GM12878 (cell line): Measurements from ENCODE around the gene RNASEH2A. TPM values are rescaled to one million over a fixed set of nuclear protein-coding genes. Genes with fewer than 3 reads are reported as not detected.

ENCODE experiments used
- BHLHE40 ChIP-seq, 2 experiments: fragments of 450-650 bp in 1 of 2; IDR thresholded peaks; 2 replicates each; pipeline ENCODE4 v1.6.1; 2011 to 2017; ENCODE audit warnings: low read depth in 2 of 2, borderline replicate concordance in 1 of 2, improper control_type of control experiment in 1 of 2, low read length in 1 of 2, mild to moderate bottlenecking in 1 of 2
- CHD2 ChIP-seq: IDR thresholded peaks from 2 replicates; pipeline ENCODE4 v1.6.1; 2011; ENCODE audit warnings: low read depth, low read length, improper control_type of control experiment, borderline replicate concordance
- CREM ChIP-seq: IDR thresholded peaks from 2 replicates; pipeline ENCODE4 v1.6.1; 2014; ENCODE audit warnings: antibody characterized with exemption, low read depth
- MYB ChIP-seq: fragments of 150-350 bp; IDR thresholded peaks from 2 replicates; pipeline ENCODE4 v1.6.1; 2014; ENCODE audit warnings: mild to moderate bottlenecking, low read depth, low read length, borderline replicate concordance
- POLR2AphosphoS5 ChIP-seq: IDR thresholded peaks from 2 replicates; pipeline ENCODE4 v1.6.1; 2011; ENCODE audit warnings: mild to moderate bottlenecking, low read length, inconsistent platforms
- SMARCA5 ChIP-seq: fragments of 450-650 bp; IDR thresholded peaks from 2 replicates; pipeline ENCODE4 v1.6.1; 2017; ENCODE audit warnings: mild to moderate bottlenecking
- SMC3 ChIP-seq: IDR thresholded peaks from 2 replicates; pipeline ENCODE4 v1.6.1; 2011; ENCODE audit warnings: low read length, improper control_type of control experiment, borderline replicate concordance
- SUPT20H ChIP-seq: IDR thresholded peaks from 2 replicates; pipeline ENCODE4 v1.6.1; 2011; ENCODE audit warnings: low read depth, mild to moderate bottlenecking, low read length, moderate library complexity, borderline replicate concordance; ENCODE audit not compliant: control insufficient read depth
- YY1 ChIP-seq: IDR thresholded peaks from 2 replicates; pipeline ENCODE4 v1.6.1; 2011; ENCODE audit warnings: low read depth, mild to moderate bottlenecking, low read length
- polyA plus RNA-seq, 11 experiments: library from polyadenylated mRNA; depleted of rRNA in 4 of 11; unstranded in 6 of 11; stranded (reverse) in 5 of 11; fragments of >200 nt; fragmentation: Nextera tagmentation in 4 of 11; fragmentation: Illumina TruSeq in 1 of 11; extraction: Ambion mirVana in 4 of 11; extraction: Trizol in 1 of 11; gene quantifications; 1 replicate in 1 of 11; 2 replicates in 10 of 11; pipeline versions ENCODE4 v1.2.1 to v1.2.3, GENCODE V29; 2011 to 2016; ENCODE audit warnings: inconsistent platforms in 2 of 11, missing spikeins in 2 of 11, low read depth in 1 of 11
- total RNA-seq, 4 experiments: library from RNA; depleted of rRNA in 3 of 4; stranded (reverse); fragments of >200 nt in 3 of 4; fragmentation: Illumina TruSeq in 1 of 4; extraction: Trizol in 1 of 4; gene quantifications; 2 replicates each; pipeline versions ENCODE4 v1.2.1 to v1.2.3, GENCODE V29; 2013 to 2021
- TF ChIP-seq, protein P1 (sequence below): fragments of 450-650 bp; formaldehyde crosslinking; IDR thresholded peaks from 2 replicates; pipeline ENCODE4 v1.4.0; 2020; ENCODE audit warnings: mild to moderate bottlenecking, moderate library complexity
- TF ChIP-seq, protein P2 (sequence below): IDR thresholded peaks from 2 replicates; pipeline ENCODE4 v1.6.1; 2012; ENCODE audit warnings: improper control_type of control experiment, low read depth, low read length; ENCODE audit not compliant: insufficient replicate concordance
- TF ChIP-seq, protein P3 (sequence below): fragments of 450-650 bp; formaldehyde crosslinking; IDR thresholded peaks from 2 replicates; pipeline ENCODE4 v1.5.0; 2022; ENCODE audit warnings: mild to moderate bottlenecking, missing genetic modification characterization
- TF ChIP-seq, protein P4 (sequence below): fragments of 450-650 bp; formaldehyde crosslinking; IDR thresholded peaks from 2 replicates; pipeline ENCODE4 v1.4.0; 2022; ENCODE audit warnings: mild to moderate bottlenecking, moderate library complexity

The RNASEH2A gene
- total and polyA plus RNA-seq, 10 of the 15 experiments (the other 5 are each of a cell fraction or from before 2014, with no cell fraction given): 17.4 to 103 (median 40.4) TPM

DNA sequence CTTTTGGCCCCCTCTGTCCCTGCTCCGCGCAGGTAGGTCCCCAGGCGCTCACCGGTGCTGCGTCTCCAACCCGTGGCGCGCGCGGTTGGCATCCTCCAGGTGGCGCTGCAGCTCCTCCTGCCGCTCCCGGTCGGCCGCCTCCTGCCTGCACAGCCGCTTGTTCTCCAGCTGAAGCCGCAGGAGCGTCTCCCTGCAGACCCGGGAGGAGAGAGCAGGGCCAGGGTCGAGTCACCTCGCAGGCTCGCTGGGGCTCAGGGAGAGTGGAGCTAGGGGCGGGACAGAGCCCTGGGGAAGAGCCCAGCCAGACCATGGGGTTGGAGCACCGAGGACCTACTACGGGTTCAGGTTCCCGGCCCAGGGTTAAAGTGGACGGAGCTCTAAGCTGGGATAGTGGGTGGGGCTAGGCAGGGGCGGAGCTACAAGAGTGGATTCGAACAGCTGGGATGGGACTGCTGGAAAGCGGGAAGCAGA is 40.3 kb upstream of the RNASEH2A start (continued):
- peak; percentile 91 for TF ChIP-seq SMC3
- TF ChIP-seq CREM: no peak
- TF ChIP-seq, protein P1, sequence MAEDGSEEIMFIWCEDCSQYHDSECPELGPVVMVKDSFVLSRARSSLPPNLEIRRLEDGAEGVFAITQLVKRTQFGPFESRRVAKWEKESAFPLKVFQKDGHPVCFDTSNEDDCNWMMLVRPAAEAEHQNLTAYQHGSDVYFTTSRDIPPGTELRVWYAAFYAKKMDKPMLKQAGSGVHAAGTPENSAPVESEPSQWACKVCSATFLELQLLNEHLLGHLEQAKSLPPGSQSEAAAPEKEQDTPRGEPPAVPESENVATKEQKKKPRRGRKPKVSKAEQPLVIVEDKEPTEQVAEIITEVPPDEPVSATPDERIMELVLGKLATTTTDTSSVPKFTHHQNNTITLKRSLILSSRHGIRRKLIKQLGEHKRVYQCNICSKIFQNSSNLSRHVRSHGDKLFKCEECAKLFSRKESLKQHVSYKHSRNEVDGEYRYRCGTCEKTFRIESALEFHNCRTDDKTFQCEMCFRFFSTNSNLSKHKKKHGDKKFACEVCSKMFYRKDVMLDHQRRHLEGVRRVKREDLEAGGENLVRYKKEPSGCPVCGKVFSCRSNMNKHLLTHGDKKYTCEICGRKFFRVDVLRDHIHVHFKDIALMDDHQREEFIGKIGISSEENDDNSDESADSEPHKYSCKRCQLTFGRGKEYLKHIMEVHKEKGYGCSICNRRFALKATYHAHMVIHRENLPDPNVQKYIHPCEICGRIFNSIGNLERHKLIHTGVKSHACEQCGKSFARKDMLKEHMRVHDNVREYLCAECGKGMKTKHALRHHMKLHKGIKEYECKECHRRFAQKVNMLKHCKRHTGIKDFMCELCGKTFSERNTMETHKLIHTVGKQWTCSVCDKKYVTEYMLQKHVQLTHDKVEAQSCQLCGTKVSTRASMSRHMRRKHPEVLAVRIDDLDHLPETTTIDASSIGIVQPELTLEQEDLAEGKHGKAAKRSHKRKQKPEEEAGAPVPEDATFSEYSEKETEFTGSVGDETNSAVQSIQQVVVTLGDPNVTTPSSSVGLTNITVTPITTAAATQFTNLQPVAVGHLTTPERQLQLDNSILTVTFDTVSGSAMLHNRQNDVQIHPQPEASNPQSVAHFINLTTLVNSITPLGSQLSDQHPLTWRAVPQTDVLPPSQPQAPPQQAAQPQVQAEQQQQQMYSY (CRISPR knock-in tag): no peak
- no peak for TF ChIP-seq MYB
- peak; percentile 39; the same call in 1 of the 2 replicates for TF ChIP-seq SMARCA5
- TF ChIP-seq, protein P2, sequence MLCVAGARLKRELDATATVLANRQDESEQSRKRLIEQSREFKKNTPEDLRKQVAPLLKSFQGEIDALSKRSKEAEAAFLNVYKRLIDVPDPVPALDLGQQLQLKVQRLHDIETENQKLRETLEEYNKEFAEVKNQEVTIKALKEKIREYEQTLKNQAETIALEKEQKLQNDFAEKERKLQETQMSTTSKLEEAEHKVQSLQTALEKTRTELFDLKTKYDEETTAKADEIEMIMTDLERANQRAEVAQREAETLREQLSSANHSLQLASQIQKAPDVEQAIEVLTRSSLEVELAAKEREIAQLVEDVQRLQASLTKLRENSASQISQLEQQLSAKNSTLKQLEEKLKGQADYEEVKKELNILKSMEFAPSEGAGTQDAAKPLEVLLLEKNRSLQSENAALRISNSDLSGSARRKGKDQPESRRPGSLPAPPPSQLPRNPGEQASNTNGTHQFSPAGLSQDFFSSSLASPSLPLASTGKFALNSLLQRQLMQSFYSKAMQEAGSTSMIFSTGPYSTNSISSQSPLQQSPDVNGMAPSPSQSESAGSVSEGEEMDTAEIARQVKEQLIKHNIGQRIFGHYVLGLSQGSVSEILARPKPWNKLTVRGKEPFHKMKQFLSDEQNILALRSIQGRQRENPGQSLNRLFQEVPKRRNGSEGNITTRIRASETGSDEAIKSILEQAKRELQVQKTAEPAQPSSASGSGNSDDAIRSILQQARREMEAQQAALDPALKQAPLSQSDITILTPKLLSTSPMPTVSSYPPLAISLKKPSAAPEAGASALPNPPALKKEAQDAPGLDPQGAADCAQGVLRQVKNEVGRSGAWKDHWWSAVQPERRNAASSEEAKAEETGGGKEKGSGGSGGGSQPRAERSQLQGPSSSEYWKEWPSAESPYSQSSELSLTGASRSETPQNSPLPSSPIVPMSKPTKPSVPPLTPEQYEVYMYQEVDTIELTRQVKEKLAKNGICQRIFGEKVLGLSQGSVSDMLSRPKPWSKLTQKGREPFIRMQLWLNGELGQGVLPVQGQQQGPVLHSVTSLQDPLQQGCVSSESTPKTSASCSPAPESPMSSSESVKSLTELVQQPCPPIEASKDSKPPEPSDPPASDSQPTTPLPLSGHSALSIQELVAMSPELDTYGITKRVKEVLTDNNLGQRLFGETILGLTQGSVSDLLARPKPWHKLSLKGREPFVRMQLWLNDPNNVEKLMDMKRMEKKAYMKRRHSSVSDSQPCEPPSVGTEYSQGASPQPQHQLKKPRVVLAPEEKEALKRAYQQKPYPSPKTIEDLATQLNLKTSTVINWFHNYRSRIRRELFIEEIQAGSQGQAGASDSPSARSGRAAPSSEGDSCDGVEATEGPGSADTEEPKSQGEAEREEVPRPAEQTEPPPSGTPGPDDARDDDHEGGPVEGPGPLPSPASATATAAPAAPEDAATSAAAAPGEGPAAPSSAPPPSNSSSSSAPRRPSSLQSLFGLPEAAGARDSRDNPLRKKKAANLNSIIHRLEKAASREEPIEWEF: no peak
- TF ChIP-seq, protein P3, sequence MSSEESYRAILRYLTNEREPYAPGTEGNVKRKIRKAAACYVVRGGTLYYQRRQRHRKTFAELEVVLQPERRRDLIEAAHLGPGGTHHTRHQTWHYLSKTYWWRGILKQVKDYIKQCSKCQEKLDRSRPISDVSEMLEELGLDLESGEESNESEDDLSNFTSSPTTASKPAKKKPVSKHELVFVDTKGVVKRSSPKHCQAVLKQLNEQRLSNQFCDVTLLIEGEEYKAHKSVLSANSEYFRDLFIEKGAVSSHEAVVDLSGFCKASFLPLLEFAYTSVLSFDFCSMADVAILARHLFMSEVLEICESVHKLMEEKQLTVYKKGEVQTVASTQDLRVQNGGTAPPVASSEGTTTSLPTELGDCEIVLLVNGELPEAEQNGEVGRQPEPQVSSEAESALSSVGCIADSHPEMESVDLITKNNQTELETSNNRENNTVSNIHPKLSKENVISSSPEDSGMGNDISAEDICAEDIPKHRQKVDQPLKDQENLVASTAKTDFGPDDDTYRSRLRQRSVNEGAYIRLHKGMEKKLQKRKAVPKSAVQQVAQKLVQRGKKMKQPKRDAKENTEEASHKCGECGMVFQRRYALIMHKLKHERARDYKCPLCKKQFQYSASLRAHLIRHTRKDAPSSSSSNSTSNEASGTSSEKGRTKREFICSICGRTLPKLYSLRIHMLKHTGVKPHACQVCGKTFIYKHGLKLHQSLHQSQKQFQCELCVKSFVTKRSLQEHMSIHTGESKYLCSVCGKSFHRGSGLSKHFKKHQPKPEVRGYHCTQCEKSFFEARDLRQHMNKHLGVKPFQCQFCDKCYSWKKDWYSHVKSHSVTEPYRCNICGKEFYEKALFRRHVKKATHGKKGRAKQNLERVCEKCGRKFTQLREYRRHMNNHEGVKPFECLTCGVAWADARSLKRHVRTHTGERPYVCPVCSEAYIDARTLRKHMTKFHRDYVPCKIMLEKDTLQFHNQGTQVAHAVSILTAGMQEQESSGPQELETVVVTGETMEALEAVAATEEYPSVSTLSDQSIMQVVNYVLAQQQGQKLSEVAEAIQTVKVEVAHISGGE (CRISPR knock-in tag): no peak
- no peak for TF ChIP-seq POLR2AphosphoS5
- TF ChIP-seq CHD2: 0 out of 2 replicates have a peak, but pooled peaks have one; percentile 37
- TF ChIP-seq SUPT20H: no peak
- TF ChIP-seq BHLHE40 (IDR thresholded peaks at IDR 0.05; ENCODE audit: borderline replicate concordance in 1 of 2, low read depth in 2 of 2, low read length in 1 of 2): peak; percentile 28 to 47; a peak in 2 of 4 replicates
- peak; percentile 72 for TF ChIP-seq YY1
- TF ChIP-seq, protein P4, sequence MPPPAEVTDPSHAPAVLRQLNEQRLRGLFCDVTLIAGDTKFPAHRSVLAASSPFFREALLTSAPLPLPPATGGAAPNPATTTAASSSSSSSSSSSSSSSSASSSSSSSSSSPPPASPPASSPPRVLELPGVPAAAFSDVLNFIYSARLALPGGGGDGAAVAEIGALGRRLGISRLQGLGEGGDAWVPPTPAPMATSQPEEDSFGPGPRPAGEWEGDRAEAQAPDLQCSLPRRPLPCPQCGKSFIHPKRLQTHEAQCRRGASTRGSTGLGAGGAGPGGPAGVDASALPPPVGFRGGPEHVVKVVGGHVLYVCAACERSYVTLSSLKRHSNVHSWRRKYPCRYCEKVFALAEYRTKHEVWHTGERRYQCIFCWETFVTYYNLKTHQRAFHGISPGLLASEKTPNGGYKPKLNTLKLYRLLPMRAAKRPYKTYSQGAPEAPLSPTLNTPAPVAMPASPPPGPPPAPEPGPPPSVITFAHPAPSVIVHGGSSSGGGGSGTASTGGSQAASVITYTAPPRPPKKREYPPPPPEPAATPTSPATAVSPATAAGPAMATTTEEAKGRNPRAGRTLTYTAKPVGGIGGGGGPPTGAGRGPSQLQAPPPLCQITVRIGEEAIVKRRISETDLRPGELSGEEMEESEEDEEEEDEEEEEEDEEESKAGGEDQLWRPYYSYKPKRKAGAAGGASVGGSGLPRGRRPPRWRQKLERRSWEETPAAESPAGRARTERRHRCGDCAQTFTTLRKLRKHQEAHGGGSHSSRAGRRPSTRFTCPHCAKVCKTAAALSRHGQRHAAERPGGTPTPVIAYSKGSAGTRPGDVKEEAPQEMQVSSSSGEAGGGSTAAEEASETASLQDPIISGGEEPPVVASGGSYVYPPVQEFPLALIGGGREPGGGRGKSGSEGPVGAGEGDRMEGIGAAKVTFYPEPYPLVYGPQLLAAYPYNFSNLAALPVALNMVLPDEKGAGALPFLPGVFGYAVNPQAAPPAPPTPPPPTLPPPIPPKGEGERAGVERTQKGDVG (CRISPR knock-in tag): no peak
